RWPE1 (cell line): ENCODE measurements around the gene NLRC3.

ENCODE experiments used
- CTCF ChIA-PET: fragments of 350-600 bp; sonication (Branson Sonifier 250); formaldehyde crosslinking; extraction: SDS; loops from one replicate; lab custom pipeline; 2021; lab: Yijun Ruan, JAX
- POLR2A ChIA-PET: fragments of 400-600 bp; formaldehyde crosslinking; extraction: SDS; loops from one replicate; lab custom pipeline; 2020; ENCODE audit warnings: antibody characterized with exemption; ENCODE audit not compliant: low non-redundant PET; lab: Yijun Ruan, JAX
- DNase-seq: peaks from one replicate; pipeline ENCODE4 v3.0.0; 2012; ENCODE audit warnings: low spot score
- H3K27ac ChIP-seq: fragments of 450-650 bp; 2 replicates; pipeline ENCODE4 v1.5.1; 2017
- CTCF ChIP-seq: fragments of 450-650 bp; conservative IDR thresholded peaks from 2 replicates; pipeline ENCODE4 v1.5.1; 2017; ENCODE audit warnings: low read depth, mild to moderate bottlenecking

The NLRC3 gene

GRCh38 chr16:3554351-3554928 is 22.8 kb downstream of the NLRC3 start:
- no peak overlapping the region for H3K27ac ChIP-seq
- ChIA-PET CTCF (no interaction called here), POLR2A (no interaction called here)
- TF ChIP-seq CTCF: no peak
- no peak for DNase-seq

DNA sequence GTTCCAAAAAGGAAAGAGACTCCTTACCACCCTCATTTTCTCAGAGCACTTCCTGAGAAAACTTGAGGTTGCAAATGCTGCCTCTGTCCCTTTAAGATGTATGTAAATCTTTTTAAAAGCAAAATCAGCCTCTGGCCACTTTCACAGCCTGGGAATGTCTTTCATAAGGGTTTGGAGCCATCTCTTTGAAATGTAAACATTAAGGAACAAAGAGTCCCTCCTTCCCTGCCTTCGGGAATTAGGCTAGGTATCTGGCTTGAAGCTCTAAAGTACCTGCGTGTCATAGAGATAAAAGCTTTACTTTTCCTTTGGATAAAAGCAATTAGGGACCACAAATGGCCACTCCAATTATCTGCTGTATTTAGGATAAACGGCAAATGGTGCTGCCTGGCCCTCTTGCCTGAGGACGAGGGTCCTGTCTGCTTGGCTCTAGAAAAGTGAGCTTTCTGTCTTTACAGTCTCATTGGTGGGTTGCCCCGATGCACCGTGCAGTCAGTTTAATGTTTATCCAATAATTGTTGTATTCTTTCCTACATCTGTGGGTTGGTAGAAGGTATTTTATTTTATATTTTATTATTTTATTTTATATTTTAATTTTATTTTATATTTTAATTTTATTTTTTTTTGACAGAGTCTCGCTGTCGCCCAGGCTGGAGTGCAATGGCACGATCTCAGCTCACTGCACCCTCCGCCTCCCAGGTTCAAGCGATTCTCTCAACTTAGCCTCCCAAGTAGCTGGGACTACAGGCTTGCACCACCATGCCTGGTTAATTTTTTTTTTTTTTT is 23.9 kb downstream of the NLRC3 start:
- H3K27ac ChIP-seq: no peak overlapping the region
- POLR2A ChIA-PET: no interaction called here
- CTCF ChIA-PET: interaction anchor here (0.8 kb wide), 1 partner anchor 16 kb away, joined by 3 read pairs; no protein-coding TSS in a partner anchor
- no peak for TF ChIP-seq CTCF
- DNase-seq: no peak

DNA sequence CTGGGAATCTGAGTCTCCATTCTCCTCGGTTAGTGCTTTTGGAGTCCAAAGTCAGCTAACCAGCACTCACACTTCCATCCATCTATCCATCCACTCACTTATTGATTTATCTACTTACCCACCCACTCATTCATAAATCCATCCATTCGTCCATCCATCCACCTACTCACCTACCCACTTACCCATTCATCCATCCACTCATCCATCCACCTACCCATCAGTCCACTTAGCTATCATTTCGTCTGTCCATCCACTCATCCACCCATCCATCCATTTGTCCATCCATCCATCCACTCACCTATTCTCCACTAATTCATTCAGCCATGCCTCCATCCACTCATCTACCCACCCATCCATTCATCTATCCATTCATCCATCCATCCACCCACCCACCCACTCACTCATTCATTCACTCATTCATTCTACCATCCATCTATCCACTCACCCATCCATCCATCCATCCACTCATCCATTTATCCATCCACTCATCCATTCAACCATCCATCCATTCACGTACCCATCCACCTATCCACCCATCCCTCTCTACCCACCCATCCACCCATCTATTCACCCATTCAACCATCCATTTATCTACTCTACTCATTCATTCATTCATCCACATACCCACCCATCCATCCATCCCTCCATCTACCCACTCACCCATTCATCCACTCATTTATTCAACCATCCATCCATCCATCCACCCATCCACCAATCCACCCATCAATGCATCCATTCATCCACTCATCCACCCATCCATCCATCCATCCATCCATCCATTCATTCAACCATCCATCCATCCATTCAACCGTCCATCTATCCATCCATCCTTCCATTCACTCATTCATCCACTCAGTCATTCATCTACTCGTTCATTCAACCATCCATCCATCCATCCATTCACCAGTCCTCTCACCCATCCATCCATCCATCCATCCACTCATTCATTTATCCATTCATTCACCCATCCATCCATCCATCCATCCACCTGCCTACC is 26.1 kb downstream of the NLRC3 start:
- CTCF ChIA-PET: no interaction called here
- POLR2A ChIA-PET: no interaction called here
- no peak overlapping the region for H3K27ac ChIP-seq
- DNase-seq: no peak
- TF ChIP-seq CTCF: no peak

DNA sequence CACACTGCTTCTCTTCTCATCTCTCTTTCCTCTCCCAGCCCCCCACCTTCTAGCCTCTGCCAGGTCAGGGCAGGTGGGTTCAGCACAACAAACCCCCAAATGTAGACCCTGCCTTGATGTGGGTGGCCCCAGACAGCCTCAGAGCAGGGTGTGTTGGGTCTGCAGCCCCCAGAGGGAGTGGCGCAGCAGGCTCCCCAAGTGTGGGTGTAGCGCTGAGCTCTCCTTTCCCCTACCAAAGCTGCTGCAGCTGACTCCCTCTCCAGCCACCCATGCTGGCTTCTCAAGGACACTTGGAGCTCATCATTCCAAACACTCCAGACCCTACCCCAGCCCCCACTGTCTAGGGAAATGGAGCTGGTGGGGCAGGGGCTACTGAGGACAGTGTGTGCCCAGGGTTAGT is 27.3 kb downstream of the NLRC3 start:
- ChIA-PET POLR2A (no interaction called here), CTCF (interaction anchor here (0.6 kb wide), 1 partner anchor 13 kb away, joined by 3 read pairs; no protein-coding TSS in a partner anchor)
- no peak for TF ChIP-seq CTCF
- no peak for DNase-seq
- H3K27ac ChIP-seq: no peak overlapping the region

DNA sequence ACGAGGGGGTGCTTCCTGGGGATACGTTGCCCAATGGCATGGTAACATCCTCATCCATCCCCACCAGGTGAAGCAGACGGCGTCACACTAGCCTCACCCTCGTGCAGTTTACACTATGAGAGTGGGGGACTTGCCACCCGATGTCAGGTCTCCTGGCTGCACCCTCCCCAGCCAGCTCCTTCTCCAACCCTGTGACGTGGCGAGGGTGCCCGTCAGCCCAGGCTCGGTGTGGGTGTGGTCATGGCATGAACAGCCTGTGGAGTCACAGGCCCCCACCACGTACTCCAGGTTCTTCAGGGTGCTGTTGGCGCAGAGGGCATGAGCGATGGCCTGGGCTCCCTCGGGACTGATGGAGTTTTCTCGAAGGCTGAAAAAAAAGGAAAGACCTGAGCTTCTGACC is 28.3 kb downstream of the NLRC3 start:
- TF ChIP-seq CTCF: no peak
- no peak overlapping the region for H3K27ac ChIP-seq
- CTCF ChIA-PET: interaction anchor here (0.6 kb wide), 1 partner anchor 50 kb away, joined by 4 read pairs; no protein-coding TSS in a partner anchor
- POLR2A ChIA-PET: no interaction called here
- no peak for DNase-seq

DNA sequence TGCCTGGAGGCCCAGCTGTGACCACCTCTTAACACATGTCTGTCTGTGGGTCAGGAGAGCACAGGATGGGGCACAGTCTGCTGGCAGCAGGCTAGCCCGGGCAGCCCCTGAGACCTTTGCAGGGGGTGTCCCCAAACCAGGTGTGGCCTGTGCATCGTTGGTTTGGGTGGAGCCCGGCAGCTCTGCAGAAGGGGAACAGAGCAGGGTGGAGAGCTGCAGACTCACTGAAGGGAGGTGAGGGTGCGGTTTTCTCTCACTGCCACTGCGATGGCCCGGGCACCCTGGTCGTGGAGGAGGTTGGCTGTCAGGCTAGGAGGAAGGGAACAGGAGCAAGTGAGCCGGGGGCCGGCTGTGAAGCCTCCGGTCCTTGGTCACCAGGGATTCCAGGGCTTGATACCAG is 28.8 kb downstream of the NLRC3 start:
- no peak overlapping the region for H3K27ac ChIP-seq
- POLR2A ChIA-PET: no interaction called here
- no peak for DNase-seq
- CTCF ChIA-PET: interaction anchor here (0.6 kb wide), 1 partner anchor 51 kb away, joined by 4 read pairs; no protein-coding TSS in a partner anchor
- TF ChIP-seq CTCF: no peak
